PC-3 (cell line): Measurements from ENCODE around the gene ILKAP. TPM values are rescaled to one million over a fixed set of nuclear protein-coding genes. Genes with fewer than 3 reads are reported as not detected.

Experiments used
- ATAC-seq: fragments of 200-7000 bp; cut with Tn5 transposase; 2 replicates; pipeline ENCODE4 v1.9.1; 2020; ENCODE audit warnings: mild to moderate bottlenecking, moderate library complexity
- BruUV-seq: library from RNA; stranded (reverse); fragments of 400-500 nt; replicated peaks from 2 replicates; lab custom pipeline; 2021; lab: Mats Ljungman, UMichigan
- CTCF ChIA-PET: fragments of 300-600 bp; sonication (Branson Sonifier 250); formaldehyde crosslinking; loops from one replicate; lab custom pipeline; 2022; ENCODE audit warnings: antibody characterized with exemption; lab: Charles Lee
- POLR2A ChIA-PET: fragments of 300-600 bp; sonication (Branson Sonifier 250); formaldehyde crosslinking; loops from one replicate; lab custom pipeline; 2022; ENCODE audit warnings: antibody characterized with exemption; ENCODE audit not compliant: unreplicated experiment; lab: Charles Lee
- DNase-seq: peaks from one replicate; pipeline ENCODE4 v3.0.0-alpha.2; 2015
- H2AFZ ChIP-seq: fragments of 300-600 bp; sonication (generic); 2 replicates; pipeline ENCODE4 v1.6.0; 2016; ENCODE audit warnings: antibody characterized with exemption, low read length
- H3F3A ChIP-seq: fragments of 300-600 bp; sonication (generic); one replicate; pipeline ENCODE4 v1.6.0; 2017; ENCODE audit warnings: antibody characterized with exemption, low read length, control low read depth, mild to moderate bottlenecking; ENCODE audit not compliant: unreplicated experiment
- H3K27ac ChIP-seq: fragments of 300-600 bp; sonication (generic); 2 replicates; pipeline ENCODE4 v1.5.1; 2016; ENCODE audit warnings: mild to moderate bottlenecking, low read length
- H3K27me3 ChIP-seq: fragments of 300-600 bp; sonication (generic); 2 replicates; pipeline ENCODE4 v1.6.1; 2016; ENCODE audit warnings: low read length, mixed read lengths
- H3K36me3 ChIP-seq: fragments of 300-600 bp; sonication (generic); 2 replicates; pipeline ENCODE4 v1.6.1; 2016; ENCODE audit warnings: low read depth, mixed run types, low read length, mixed read lengths
- H3K4me1 ChIP-seq: fragments of 300-600 bp; sonication (generic); 2 replicates; pipeline ENCODE4 v1.5.1; 2016; ENCODE audit warnings: low read length; ENCODE audit not compliant: insufficient read depth
- H3K4me2 ChIP-seq: fragments of 300-600 bp; sonication (generic); 2 replicates; pipeline ENCODE4 v1.6.0; 2016; ENCODE audit warnings: low read length
- H3K4me3 ChIP-seq: fragments of 300-600 bp; sonication (generic); 2 replicates; pipeline ENCODE4 v1.5.1; 2016; ENCODE audit warnings: mild to moderate bottlenecking, low read length, mixed read lengths
- H3K79me2 ChIP-seq: fragments of 300-600 bp; sonication (generic); 2 replicates; pipeline ENCODE4 v1.6.1; 2017; ENCODE audit warnings: low read length, mixed read lengths
- H3K9ac ChIP-seq: fragments of 300-600 bp; sonication (generic); 2 replicates; pipeline ENCODE4 v1.6.0; 2016; ENCODE audit warnings: mild to moderate bottlenecking, low read length
- H3K9me2 ChIP-seq: fragments of 300-600 bp; sonication (generic); replicated peaks from 2 replicates; pipeline ENCODE4 v1.6.1; 2016; ENCODE audit warnings: mixed run types, low read length, mixed read lengths
- H3K9me3 ChIP-seq: fragments of 300-600 bp; sonication (generic); 2 replicates; pipeline ENCODE4 v1.6.1; 2016; ENCODE audit warnings: low read length, mixed read lengths
- H4K20me1 ChIP-seq: fragments of 300-600 bp; sonication (generic); 2 replicates; pipeline ENCODE4 v1.6.1; 2016; ENCODE audit warnings: low read length, mixed read lengths
- EZH2 ChIP-seq: fragments of 300-600 bp; sonication (generic); IDR thresholded peaks from one replicate; pipeline ENCODE4 v1.6.1; 2017; ENCODE audit warnings: antibody characterized with exemption, mild to moderate bottlenecking, low read length; ENCODE audit not compliant: unreplicated experiment
- EZH2phosphoT487 ChIP-seq: fragments of 300-600 bp; sonication (generic); IDR thresholded peaks from 2 replicates; pipeline ENCODE4 v1.6.1; 2018; ENCODE audit warnings: mild to moderate bottlenecking, antibody characterized with exemption, low read length, borderline replicate concordance
- intact Hi-C: fragments of 100-400 bp; cut with micrococcal nuclease; formaldehyde crosslinking; loops from 2 replicates; pipeline ENCODE4 v1.9.0; 2023
- total RNA-seq: library from RNA; depleted of rRNA; stranded (reverse); fragments of >200 nt; gene quantifications from 2 replicates; pipeline ENCODE4 v1.2.3, GENCODE V29; 2014
- TF ChIP-seq, protein P1 (sequence below): fragments of 300-600 bp; sonication (generic); conservative IDR thresholded peaks from 2 replicates; pipeline ENCODE4 v1.5.1; 2017; ENCODE audit warnings: antibody characterized with exemption, low read depth, mild to moderate bottlenecking, low read length

Gene ILKAP
- total RNA-seq, 1 experiment from 2014 or later = 30.7 TPM

DNA sequence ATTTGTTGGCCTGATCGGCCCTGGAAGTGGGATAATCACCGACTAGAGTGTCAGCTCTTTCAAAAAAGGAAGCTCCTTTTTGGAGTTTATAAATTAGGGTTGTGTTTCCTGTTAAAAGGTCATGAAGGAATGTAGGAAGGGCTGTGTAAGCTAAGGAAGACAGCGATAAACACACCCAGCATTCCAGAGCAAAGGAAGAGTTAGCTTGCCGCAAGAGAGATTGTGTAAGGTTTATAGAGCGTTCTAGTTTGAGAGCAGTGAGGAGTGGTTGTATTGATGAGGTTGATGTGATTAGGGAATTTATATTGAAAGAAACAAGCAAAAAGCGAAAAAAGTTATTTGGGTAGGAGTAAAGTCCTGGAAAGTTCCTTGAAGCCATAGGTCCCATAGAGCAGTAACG, 3.5 kb upstream of the ILKAP start:
- intact Hi-C loops = no loop called here
- Histone ChIP-seq H4K20me1 (peaks cover 6% of the 10 kb centered on the region), H3K4me3 (no peak overlapping the region), H3K9ac (no peak overlapping the region), H3K9me2 (no peaks in the 10 kb centered on the region), H3K4me2 (no peak overlapping the region), H3K36me3 (no peaks in the 10 kb centered on the region), H3K27ac (no peak overlapping the region), H3K79me2 (peaks cover 12% of the 10 kb centered on the region), H3K27me3 (peaks cover 41% of the 10 kb centered on the region), H3K9me3 (no peaks in the 10 kb centered on the region), H2AFZ (no peak overlapping the region), H3K4me1 (peaks cover 5% of the 10 kb centered on the region), H3F3A (no peaks in the 10 kb centered on the region)
- ChIA-PET POLR2A (no interaction called here), CTCF (no interaction called here)
- ATAC-seq (no peak), DNase-seq (no peak)
- BruUV-seq = no TSS peak
- TF ChIP-seq, protein P1, sequence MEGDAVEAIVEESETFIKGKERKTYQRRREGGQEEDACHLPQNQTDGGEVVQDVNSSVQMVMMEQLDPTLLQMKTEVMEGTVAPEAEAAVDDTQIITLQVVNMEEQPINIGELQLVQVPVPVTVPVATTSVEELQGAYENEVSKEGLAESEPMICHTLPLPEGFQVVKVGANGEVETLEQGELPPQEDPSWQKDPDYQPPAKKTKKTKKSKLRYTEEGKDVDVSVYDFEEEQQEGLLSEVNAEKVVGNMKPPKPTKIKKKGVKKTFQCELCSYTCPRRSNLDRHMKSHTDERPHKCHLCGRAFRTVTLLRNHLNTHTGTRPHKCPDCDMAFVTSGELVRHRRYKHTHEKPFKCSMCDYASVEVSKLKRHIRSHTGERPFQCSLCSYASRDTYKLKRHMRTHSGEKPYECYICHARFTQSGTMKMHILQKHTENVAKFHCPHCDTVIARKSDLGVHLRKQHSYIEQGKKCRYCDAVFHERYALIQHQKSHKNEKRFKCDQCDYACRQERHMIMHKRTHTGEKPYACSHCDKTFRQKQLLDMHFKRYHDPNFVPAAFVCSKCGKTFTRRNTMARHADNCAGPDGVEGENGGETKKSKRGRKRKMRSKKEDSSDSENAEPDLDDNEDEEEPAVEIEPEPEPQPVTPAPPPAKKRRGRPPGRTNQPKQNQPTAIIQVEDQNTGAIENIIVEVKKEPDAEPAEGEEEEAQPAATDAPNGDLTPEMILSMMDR = no peak
- TF ChIP-seq EZH2 (no peak), EZH2phosphoT487 (no peak)

DNA sequence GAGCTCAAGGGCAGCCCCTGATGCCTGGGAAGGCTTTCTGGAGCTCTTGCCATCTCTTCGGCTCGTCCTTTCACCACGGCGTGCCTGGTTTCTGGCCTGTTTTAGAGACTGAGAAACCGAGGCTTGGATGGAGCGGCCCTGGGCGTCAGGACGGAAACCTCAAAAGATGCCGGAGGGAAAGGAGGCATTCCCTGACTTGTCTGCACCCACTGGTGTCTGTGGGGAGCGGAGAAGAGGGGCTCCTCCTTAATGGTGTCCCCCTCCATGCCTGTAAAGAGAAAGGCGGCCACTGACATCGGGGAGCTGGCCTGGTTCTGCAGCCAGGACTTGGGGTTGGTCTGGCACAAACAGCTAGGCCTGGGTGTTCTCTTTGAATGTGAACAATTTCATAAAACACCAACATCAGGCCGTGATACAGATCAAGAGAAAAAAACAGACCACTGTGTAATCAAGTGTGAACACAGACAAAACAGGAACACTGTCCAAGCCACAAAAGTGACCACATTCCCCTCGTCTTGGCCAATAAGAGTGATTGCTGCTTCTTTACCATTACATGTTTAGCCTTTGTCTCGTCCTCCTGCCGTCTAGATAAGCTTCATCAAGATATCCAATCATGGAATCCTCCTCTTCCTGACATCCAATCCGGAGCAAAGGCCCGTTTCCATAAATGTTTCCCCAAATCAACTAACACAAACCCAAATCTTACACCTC, 633 bp upstream of the ILKAP start:
- intact Hi-C loops = no loop called here
- ATAC-seq (no peak), DNase-seq (no peak)
- TF ChIP-seq EZH2phosphoT487 (no peak), EZH2 (no peak)
- TF ChIP-seq, protein P1 = no peak
- Histone ChIP-seq H3K9me3 (no peaks in the 10 kb centered on the region), H3K4me2 (peak overlapping the region; percentile 92), H4K20me1 (peaks cover 30% of the 10 kb centered on the region), H3K79me2 (peaks cover 40% of the 10 kb centered on the region), H3F3A (no peaks in the 10 kb centered on the region), H3K27ac (peak overlapping the region; percentile 17; the same call in 1 of the 2 replicates), H3K36me3 (no peaks in the 10 kb centered on the region), H3K9me2 (no peaks in the 10 kb centered on the region), H3K4me3 (peak overlapping the region; percentile 66), H2AFZ (peak overlapping the region; percentile 97), H3K4me1 (peaks cover 27% of the 10 kb centered on the region), H3K27me3 (peaks cover 18% of the 10 kb centered on the region), H3K9ac (peak overlapping the region; percentile 92)
- BruUV-seq = TSS peak; percentile 97
- ChIA-PET POLR2A (interaction anchor here (1.0 kb wide), 1 partner anchor 143 kb away, joined by 3 read pairs; the partner anchor contains the start of gene SCLY), CTCF (no interaction called here)
